PC-3 (cell line): ENCODE measurements around the gene DLGAP1. TPM values are rescaled to one million over a fixed set of nuclear protein-coding genes. Genes with fewer than 3 reads are reported as not detected.

ENCODE experiments used
- ATAC-seq: fragments of 200-7000 bp; cut with Tn5 transposase; 2 replicates; pipeline ENCODE4 v1.9.1; 2020; ENCODE audit warnings: mild to moderate bottlenecking, moderate library complexity
- BruUV-seq: library from RNA; stranded (reverse); fragments of 400-500 nt; replicated peaks from 2 replicates; lab custom pipeline; 2021; lab: Mats Ljungman, UMichigan
- CTCF ChIA-PET: fragments of 300-600 bp; sonication (Branson Sonifier 250); formaldehyde crosslinking; loops from one replicate; lab custom pipeline; 2022; ENCODE audit warnings: antibody characterized with exemption; lab: Charles Lee
- POLR2A ChIA-PET: fragments of 300-600 bp; sonication (Branson Sonifier 250); formaldehyde crosslinking; loops from one replicate; lab custom pipeline; 2022; ENCODE audit warnings: antibody characterized with exemption; ENCODE audit not compliant: unreplicated experiment; lab: Charles Lee
- DNase-seq: peaks from one replicate; pipeline ENCODE4 v3.0.0-alpha.2; 2015
- H2AFZ ChIP-seq: fragments of 300-600 bp; sonication (generic); 2 replicates; pipeline ENCODE4 v1.6.0; 2016; ENCODE audit warnings: antibody characterized with exemption, low read length
- H3F3A ChIP-seq: fragments of 300-600 bp; sonication (generic); one replicate; pipeline ENCODE4 v1.6.0; 2017; ENCODE audit warnings: antibody characterized with exemption, low read length, control low read depth, mild to moderate bottlenecking; ENCODE audit not compliant: unreplicated experiment
- H3K27ac ChIP-seq: fragments of 300-600 bp; sonication (generic); 2 replicates; pipeline ENCODE4 v1.5.1; 2016; ENCODE audit warnings: mild to moderate bottlenecking, low read length
- H3K27me3 ChIP-seq: fragments of 300-600 bp; sonication (generic); 2 replicates; pipeline ENCODE4 v1.6.1; 2016; ENCODE audit warnings: low read length, mixed read lengths
- H3K36me3 ChIP-seq: fragments of 300-600 bp; sonication (generic); 2 replicates; pipeline ENCODE4 v1.6.1; 2016; ENCODE audit warnings: low read depth, mixed run types, low read length, mixed read lengths
- H3K4me1 ChIP-seq: fragments of 300-600 bp; sonication (generic); 2 replicates; pipeline ENCODE4 v1.5.1; 2016; ENCODE audit warnings: low read length; ENCODE audit not compliant: insufficient read depth
- H3K4me2 ChIP-seq: fragments of 300-600 bp; sonication (generic); 2 replicates; pipeline ENCODE4 v1.6.0; 2016; ENCODE audit warnings: low read length
- H3K4me3 ChIP-seq: fragments of 300-600 bp; sonication (generic); 2 replicates; pipeline ENCODE4 v1.5.1; 2016; ENCODE audit warnings: mild to moderate bottlenecking, low read length, mixed read lengths
- H3K79me2 ChIP-seq: fragments of 300-600 bp; sonication (generic); 2 replicates; pipeline ENCODE4 v1.6.1; 2017; ENCODE audit warnings: low read length, mixed read lengths
- H3K9ac ChIP-seq: fragments of 300-600 bp; sonication (generic); 2 replicates; pipeline ENCODE4 v1.6.0; 2016; ENCODE audit warnings: mild to moderate bottlenecking, low read length
- H3K9me2 ChIP-seq: fragments of 300-600 bp; sonication (generic); replicated peaks from 2 replicates; pipeline ENCODE4 v1.6.1; 2016; ENCODE audit warnings: mixed run types, low read length, mixed read lengths
- H3K9me3 ChIP-seq: fragments of 300-600 bp; sonication (generic); 2 replicates; pipeline ENCODE4 v1.6.1; 2016; ENCODE audit warnings: low read length, mixed read lengths
- H4K20me1 ChIP-seq: fragments of 300-600 bp; sonication (generic); 2 replicates; pipeline ENCODE4 v1.6.1; 2016; ENCODE audit warnings: low read length, mixed read lengths
- EZH2 ChIP-seq: fragments of 300-600 bp; sonication (generic); IDR thresholded peaks from one replicate; pipeline ENCODE4 v1.6.1; 2017; ENCODE audit warnings: antibody characterized with exemption, mild to moderate bottlenecking, low read length; ENCODE audit not compliant: unreplicated experiment
- EZH2phosphoT487 ChIP-seq: fragments of 300-600 bp; sonication (generic); IDR thresholded peaks from 2 replicates; pipeline ENCODE4 v1.6.1; 2018; ENCODE audit warnings: mild to moderate bottlenecking, antibody characterized with exemption, low read length, borderline replicate concordance
- intact Hi-C: fragments of 100-400 bp; cut with micrococcal nuclease; formaldehyde crosslinking; loops from 2 replicates; pipeline ENCODE4 v1.9.0; 2023
- total RNA-seq: library from RNA; depleted of rRNA; stranded (reverse); fragments of >200 nt; gene quantifications from 2 replicates; pipeline ENCODE4 v1.2.3, GENCODE V29; 2014
- TF ChIP-seq, protein P1 (sequence below): fragments of 300-600 bp; sonication (generic); conservative IDR thresholded peaks from 2 replicates; pipeline ENCODE4 v1.5.1; 2017; ENCODE audit warnings: antibody characterized with exemption, low read depth, mild to moderate bottlenecking, low read length

DLGAP1 gene
- total RNA-seq, 1 experiment from 2014 or later: not detected

DNA sequence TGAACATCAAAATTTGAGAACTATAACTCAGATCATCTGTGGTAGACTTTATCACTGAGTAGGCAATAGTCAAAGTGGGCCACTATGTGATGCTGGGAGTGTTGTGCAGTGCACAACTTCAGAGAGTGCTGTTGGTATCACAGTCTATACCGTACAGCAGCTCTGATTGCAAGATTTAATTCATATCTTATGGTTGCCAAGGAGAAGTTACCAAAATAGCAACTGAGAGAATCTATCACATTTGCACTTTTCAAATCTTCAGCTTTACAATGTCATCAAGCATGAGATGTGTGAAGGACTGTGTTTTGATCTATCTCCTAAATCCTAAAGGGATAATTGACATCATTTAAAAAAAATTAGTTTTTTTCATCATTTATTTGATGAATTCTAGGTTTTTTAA lies 216.1 kb downstream of the DLGAP1 start:
- Histone ChIP-seq H3K79me2 (no peaks in the 10 kb centered on the region), H3K4me3 (no peak overlapping the region), H4K20me1 (no peaks in the 10 kb centered on the region), H3K9ac (no peak overlapping the region), H3K27ac (no peak overlapping the region), H3K36me3 (no peaks in the 10 kb centered on the region), H3K9me3 (peaks cover 26% of the 10 kb centered on the region), H3K4me2 (no peak overlapping the region), H3K9me2 (no peaks in the 10 kb centered on the region), H3F3A (no peaks in the 10 kb centered on the region), H2AFZ (no peak overlapping the region), H3K27me3 (no peaks in the 10 kb centered on the region), H3K4me1 (no peaks in the 10 kb centered on the region)
- TF ChIP-seq, protein P1, sequence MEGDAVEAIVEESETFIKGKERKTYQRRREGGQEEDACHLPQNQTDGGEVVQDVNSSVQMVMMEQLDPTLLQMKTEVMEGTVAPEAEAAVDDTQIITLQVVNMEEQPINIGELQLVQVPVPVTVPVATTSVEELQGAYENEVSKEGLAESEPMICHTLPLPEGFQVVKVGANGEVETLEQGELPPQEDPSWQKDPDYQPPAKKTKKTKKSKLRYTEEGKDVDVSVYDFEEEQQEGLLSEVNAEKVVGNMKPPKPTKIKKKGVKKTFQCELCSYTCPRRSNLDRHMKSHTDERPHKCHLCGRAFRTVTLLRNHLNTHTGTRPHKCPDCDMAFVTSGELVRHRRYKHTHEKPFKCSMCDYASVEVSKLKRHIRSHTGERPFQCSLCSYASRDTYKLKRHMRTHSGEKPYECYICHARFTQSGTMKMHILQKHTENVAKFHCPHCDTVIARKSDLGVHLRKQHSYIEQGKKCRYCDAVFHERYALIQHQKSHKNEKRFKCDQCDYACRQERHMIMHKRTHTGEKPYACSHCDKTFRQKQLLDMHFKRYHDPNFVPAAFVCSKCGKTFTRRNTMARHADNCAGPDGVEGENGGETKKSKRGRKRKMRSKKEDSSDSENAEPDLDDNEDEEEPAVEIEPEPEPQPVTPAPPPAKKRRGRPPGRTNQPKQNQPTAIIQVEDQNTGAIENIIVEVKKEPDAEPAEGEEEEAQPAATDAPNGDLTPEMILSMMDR: no peak
- TF ChIP-seq EZH2: no peak
- BruUV-seq: no TSS peak
- ATAC-seq (no peak), DNase-seq (no peak)
- POLR2A ChIA-PET: no interaction called here
- CTCF ChIA-PET: no interaction called here
- intact Hi-C loops: no loop called here

DNA sequence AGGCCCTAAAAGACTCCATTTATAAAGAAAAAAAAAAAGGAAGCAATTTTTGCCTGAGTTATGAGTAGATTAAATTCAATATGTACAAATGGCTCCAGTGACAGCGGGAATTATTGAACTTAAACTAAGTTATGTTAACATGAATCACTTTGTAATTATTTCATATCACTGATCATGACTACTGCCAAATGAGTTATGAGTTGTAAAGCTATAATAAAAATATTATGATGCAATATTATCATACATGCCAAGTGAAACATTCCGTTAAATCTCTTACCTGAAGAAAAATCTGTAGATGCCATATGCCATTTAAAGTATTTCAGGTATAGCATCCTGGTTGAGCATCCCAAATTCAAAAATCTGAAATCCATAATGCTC lies 217.5 kb downstream of the DLGAP1 start:
- ATAC-seq (no peak), DNase-seq (no peak)
- POLR2A ChIA-PET: no interaction called here
- Histone ChIP-seq H3K9me3 (peaks cover 23% of the 10 kb centered on the region), H3K36me3 (no peaks in the 10 kb centered on the region), H3K9me2 (no peaks in the 10 kb centered on the region), H3K27ac (no peak overlapping the region), H3K9ac (no peak overlapping the region), H2AFZ (no peak overlapping the region), H3K4me2 (no peak overlapping the region), H3K4me1 (no peaks in the 10 kb centered on the region), H3F3A (no peaks in the 10 kb centered on the region), H3K79me2 (no peaks in the 10 kb centered on the region), H4K20me1 (no peaks in the 10 kb centered on the region), H3K27me3 (no peaks in the 10 kb centered on the region), H3K4me3 (no peak overlapping the region)
- TF ChIP-seq, protein P1: no peak
- TF ChIP-seq EZH2 (no peak), EZH2phosphoT487 (no peak)
- CTCF ChIA-PET: no interaction called here
- BruUV-seq: no TSS peak
- intact Hi-C loops: no loop called here

DNA sequence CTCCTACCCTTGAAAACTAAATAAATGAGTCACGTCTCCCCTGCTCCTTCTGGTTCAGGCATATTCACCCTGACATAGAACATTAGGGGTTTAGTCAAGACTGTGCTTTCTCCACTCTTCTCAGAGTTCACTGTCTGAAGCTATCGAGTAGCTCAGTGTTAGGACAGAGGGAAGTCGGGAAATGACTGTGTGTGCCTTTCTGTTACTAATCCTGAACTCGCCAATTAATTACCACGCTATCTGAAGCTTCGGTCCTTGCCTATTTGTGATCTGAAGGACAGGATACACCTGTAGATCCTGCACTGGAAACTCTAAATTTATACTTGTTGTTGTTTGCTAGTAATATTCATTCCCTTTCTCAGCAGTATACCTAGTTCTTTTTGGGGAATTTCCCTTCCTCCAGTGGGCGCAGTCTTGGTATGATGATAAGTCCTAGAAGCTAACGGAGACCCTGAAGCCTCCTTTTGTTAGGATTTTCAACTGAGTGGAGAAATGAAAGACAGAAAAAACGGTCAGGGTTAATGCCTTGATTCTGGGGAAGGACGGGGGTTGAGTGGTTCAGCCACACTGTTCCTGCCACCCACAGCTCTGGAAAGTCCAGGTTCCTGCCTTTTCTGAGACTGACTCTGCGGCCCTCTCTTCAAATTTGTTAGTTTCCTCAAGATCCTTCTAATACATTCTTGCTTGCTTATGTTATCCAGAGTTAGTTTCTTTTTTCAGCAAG lies 218.0 kb downstream of the DLGAP1 start:
- Histone ChIP-seq H3F3A (no peaks in the 10 kb centered on the region), H3K79me2 (no peaks in the 10 kb centered on the region), H3K9me2 (no peaks in the 10 kb centered on the region), H4K20me1 (no peaks in the 10 kb centered on the region), H3K4me3 (no peak overlapping the region), H2AFZ (no peak overlapping the region), H3K27ac (no peak overlapping the region), H3K27me3 (no peaks in the 10 kb centered on the region), H3K9ac (no peak overlapping the region), H3K4me1 (no peaks in the 10 kb centered on the region), H3K4me2 (no peak overlapping the region), H3K9me3 (peaks cover 24% of the 10 kb centered on the region), H3K36me3 (no peaks in the 10 kb centered on the region)
- ATAC-seq (no peak), DNase-seq (no peak)
- BruUV-seq: no TSS peak
- ChIA-PET CTCF (no interaction called here), POLR2A (no interaction called here)
- intact Hi-C loops: no loop called here
- TF ChIP-seq EZH2 (no peak), EZH2phosphoT487 (no peak)
- TF ChIP-seq, protein P1: no peak
